H1 (cell line): ENCODE results near the gene GADL1. TPM values are rescaled to one million over a fixed set of nuclear protein-coding genes. Genes with fewer than 3 reads are reported as not detected.

Experiments used
- CTCF ChIA-PET: fragments of 300-600 bp; sonication (Branson Sonifier 250); formaldehyde crosslinking; loops from one replicate; lab custom pipeline; 2021; ENCODE audit not compliant: partially characterized antibody; lab: Charles Lee
- POLR2A ChIA-PET: fragments of 300-600 bp; sonication (Branson Sonifier 250); formaldehyde crosslinking; loops from one replicate; lab custom pipeline; 2021; ENCODE audit warnings: inconsistent platforms; ENCODE audit not compliant: partially characterized antibody; lab: Charles Lee
- DNase-seq, 2 experiments: peaks; one replicate each; pipeline versions ENCODE4 v3.0.0 to v3.0.0-alpha.2; 2010 to 2022; ENCODE audit warnings: low spot score in 2 of 2, low read depth in 1 of 2, mixed read lengths in 1 of 2
- FAIRE-seq: peaks from 2 replicates; lab custom pipeline; 2011; peaks lifted over from hg19 to GRCh38; lab: Jason Lieb, UNC
- H2AFZ ChIP-seq: 2 replicates; pipeline ENCODE4 v1.8.1; 2012; ENCODE audit warnings: low read length, inconsistent platforms
- H2AK5ac ChIP-seq: 2 replicates; pipeline ENCODE4 v1.6.1; 2013; ENCODE audit warnings: low read depth, low read length
- H2BK120ac ChIP-seq: replicated peaks from 2 replicates; pipeline ENCODE3; 2013; ENCODE audit warnings: low read depth, low read length, inconsistent platforms
- H2BK12ac ChIP-seq: 2 replicates; pipeline ENCODE4 v1.6.1; 2013; ENCODE audit warnings: low read depth, low read length
- H2BK15ac ChIP-seq: 2 replicates; pipeline ENCODE4 v1.6.1; 2013; ENCODE audit warnings: low read length
- H2BK20ac ChIP-seq: 2 replicates; pipeline ENCODE4 v1.6.1; 2013; ENCODE audit warnings: low read length
- H2BK5ac ChIP-seq: 2 replicates; pipeline ENCODE4 v1.6.1; 2013; ENCODE audit warnings: low read depth, low read length
- H3K14ac ChIP-seq: 2 replicates; pipeline ENCODE4 v1.6.1; 2013; ENCODE audit warnings: inconsistent platforms; ENCODE audit not compliant: insufficient read length
- H3K18ac ChIP-seq: 2 replicates; pipeline ENCODE4 v1.6.1; 2013; ENCODE audit warnings: low read length; ENCODE audit errors: extremely low read depth
- H3K23ac ChIP-seq: 2 replicates; pipeline ENCODE4 v1.6.1; 2013; ENCODE audit warnings: inconsistent platforms; ENCODE audit not compliant: insufficient read length
- H3K23me2 ChIP-seq: 2 replicates; pipeline ENCODE4 v1.6.1; 2013; ENCODE audit warnings: low read depth, low read length
- H3K27ac ChIP-seq: 2 replicates; pipeline ENCODE4 v1.6.1; 2011; ENCODE audit warnings: low read depth, low read length, inconsistent platforms
- H3K27me3 ChIP-seq, 4 experiments: replicated peaks in 1 of 4; 1 replicate in 1 of 4; 2 replicates in 3 of 4; pipeline versions ENCODE4 v1.6.1 to v1.8.1; 2011 to 2013; ENCODE audit warnings: low read length in 3 of 4, mild to moderate bottlenecking in 3 of 4, inconsistent platforms in 2 of 4, mixed read lengths in 2 of 4, moderate library complexity in 1 of 4; ENCODE audit not compliant: control insufficient read depth in 3 of 4, insufficient read depth in 3 of 4; ENCODE audit errors: extremely low read depth in 1 of 4
- H3K36me3 ChIP-seq, 4 experiments: 2 replicates each; pipeline versions ENCODE4 v1.6.1 to v1.8.1; 2011 to 2013; ENCODE audit warnings: mild to moderate bottlenecking in 4 of 4, low read length in 3 of 4, moderate library complexity in 2 of 4, control low read depth in 1 of 4, inconsistent platforms in 1 of 4; ENCODE audit not compliant: insufficient read depth in 4 of 4, control insufficient read depth in 2 of 4
- H3K4ac ChIP-seq: replicated peaks from 2 replicates; pipeline ENCODE3; 2013; ENCODE audit warnings: low read length, low read depth, mixed read lengths, inconsistent platforms; ENCODE audit not compliant: insufficient read length
- H3K4me1 ChIP-seq, 4 experiments: replicated peaks in 1 of 4; 1 replicate in 1 of 4; 2 replicates in 3 of 4; pipeline versions ENCODE4 v1.6.1 to v1.8.1; 2011 to 2013; ENCODE audit warnings: low read length in 3 of 4, inconsistent platforms in 2 of 4, mixed read lengths in 1 of 4; ENCODE audit not compliant: insufficient read depth in 4 of 4, control insufficient read depth in 3 of 4
- H3K4me2 ChIP-seq, 2 experiments: 2 replicates each; pipeline versions ENCODE4 v1.6.1 to v1.8.1; 2011 to 2013; ENCODE audit warnings: low read depth in 2 of 2, low read length in 2 of 2, control low read depth in 1 of 2, inconsistent platforms in 1 of 2, mild to moderate bottlenecking in 1 of 2; ENCODE audit not compliant: insufficient read depth in 1 of 2
- H3K4me3 ChIP-seq, 4 experiments: fragments of 200-600, 300-600 bp in 1 of 4; sonication (generic), shearing (Covaris generic), sonication (Bioruptor Twin) in 1 of 4; 2 replicates each; pipeline versions ENCODE4 v1.5.1 to v1.8.1; 2011 to 2016; ENCODE audit warnings: low read length in 4 of 4, low read depth in 3 of 4, control low read depth in 2 of 4, inconsistent platforms in 2 of 4, mild to moderate bottlenecking in 2 of 4, mixed read lengths in 1 of 4, moderate library complexity in 1 of 4; ENCODE audit not compliant: insufficient read depth in 2 of 4; ENCODE audit errors: extremely low read depth in 1 of 4
- H3K56ac ChIP-seq: replicated peaks from 2 replicates; pipeline ENCODE3; 2013; ENCODE audit warnings: low read depth, mild to moderate bottlenecking, mixed read lengths, low read length, inconsistent platforms; ENCODE audit not compliant: insufficient read length
- H3K79me1 ChIP-seq: 2 replicates; pipeline ENCODE4 v1.6.1; 2013; ENCODE audit warnings: low read depth, low read length, control low read depth
- H3K79me2 ChIP-seq, 2 experiments: 2 replicates each; pipeline versions ENCODE4 v1.6.1 to v1.8.1; 2012 to 2013; ENCODE audit warnings: low read length in 2 of 2, mild to moderate bottlenecking in 2 of 2, inconsistent platforms in 1 of 2; ENCODE audit not compliant: insufficient read depth in 2 of 2, control insufficient read depth in 1 of 2
- H3K9ac ChIP-seq, 4 experiments: replicated peaks in 1 of 4; 1 replicate in 1 of 4; 2 replicates in 3 of 4; pipeline versions ENCODE4 v1.6.1 to v1.8.1; 2011 to 2013; ENCODE audit warnings: low read depth in 3 of 4, low read length in 3 of 4, control low read depth in 2 of 4, mild to moderate bottlenecking in 2 of 4, moderate library complexity in 2 of 4, inconsistent platforms in 1 of 4; ENCODE audit errors: extremely low read depth in 1 of 4
- H3K9me3 ChIP-seq, 2 experiments: 2 replicates each; pipeline versions ENCODE4 v1.6.1 to v1.8.1; 2012 to 2013; ENCODE audit warnings: mild to moderate bottlenecking in 2 of 2, moderate library complexity in 2 of 2, control low read depth in 1 of 2, inconsistent platforms in 1 of 2, low read depth in 1 of 2, low read length in 1 of 2, mixed read lengths in 1 of 2; ENCODE audit not compliant: insufficient read depth in 2 of 2
- H4K20me1 ChIP-seq, 2 experiments: replicated peaks in 1 of 2; 2 replicates each; pipeline versions ENCODE3 to v1.8.1; 2011 to 2013; ENCODE audit warnings: inconsistent platforms in 2 of 2, low read length in 2 of 2, mild to moderate bottlenecking in 1 of 2; ENCODE audit not compliant: insufficient read depth in 2 of 2, control insufficient read depth in 1 of 2
- H4K5ac ChIP-seq: 2 replicates; pipeline ENCODE4 v1.6.1; 2013; ENCODE audit warnings: low read length, low read depth, mixed read lengths, inconsistent platforms; ENCODE audit not compliant: insufficient read length
- H4K8ac ChIP-seq: 2 replicates; pipeline ENCODE4 v1.8.0; 2013; ENCODE audit warnings: mild to moderate bottlenecking, moderate library complexity, low read length, inconsistent platforms; ENCODE audit not compliant: insufficient read depth; ENCODE audit errors: extremely low read depth
- H4K91ac ChIP-seq: replicated peaks from 2 replicates; pipeline ENCODE3; 2013; ENCODE audit warnings: low read length, mixed read lengths, inconsistent platforms; ENCODE audit not compliant: insufficient read length
- CHD1 ChIP-seq: IDR thresholded peaks from 2 replicates; pipeline ENCODE4 v1.6.1; 2012; ENCODE audit warnings: low read depth, low read length, improper control_type of control experiment
- CREB1 ChIP-seq: IDR thresholded peaks from 2 replicates; pipeline ENCODE4 v1.6.1; 2012; ENCODE audit warnings: inconsistent platforms
- RNF2 ChIP-seq: fragments of 200-900, 300-1000 bp; sonication (generic); IDR thresholded peaks from 2 replicates; pipeline ENCODE4 v1.7.1; 2016; ENCODE audit warnings: borderline replicate concordance, low read depth, mild to moderate bottlenecking, antibody characterized with exemption, low read length; ENCODE audit not compliant: poor library complexity, severe bottlenecking; ENCODE audit errors: missing control alignments
- SIX5 ChIP-seq: IDR thresholded peaks from 2 replicates; pipeline ENCODE4 v1.6.1; 2011; ENCODE audit warnings: mild to moderate bottlenecking, low read depth, low read length
- SP2 ChIP-seq: IDR thresholded peaks from 2 replicates; pipeline ENCODE4 v1.6.1; 2012; ENCODE audit warnings: mild to moderate bottlenecking, low read length, inconsistent platforms
- ZNF274 ChIP-seq: IDR thresholded peaks from 2 replicates; pipeline ENCODE4 v1.7.0; 2012; ENCODE audit warnings: low read length, borderline replicate concordance; ENCODE audit errors: extremely low read depth
- polyA plus RNA-seq, 7 experiments: library from polyadenylated mRNA; depleted of rRNA in 3 of 7; stranded (reverse) in 5 of 7; unstranded in 2 of 7; fragments of >200 nt in 5 of 7; fragments of 200-250 nt in 2 of 7; gene quantifications; 1 replicate in 5 of 7; 2 replicates in 1 of 7; 4 replicates in 1 of 7; pipeline versions ENCODE4 v1.2.1 to v1.2.3, GENCODE V29; 2011 to 2013; ENCODE audit warnings: missing spikeins in 2 of 7, mixed read lengths in 2 of 7
- total RNA-seq: library from RNA; stranded (reverse); fragmentation: NEBNext Ultra II Directional; extraction: Animal tissue kit (Norgen Biotek cat#: 25700); gene quantifications from 2 replicates; pipeline ENCODE4 v1.2.1, GENCODE V29; 2021

GADL1 gene
- total and polyA plus RNA-seq, 2 of the 8 experiments (the other 6 are each of a cell fraction or from before 2014, with no cell fraction given) = 0.03 to 0.30 TPM

- Histone ChIP-seq H3K27me3 (no peaks in the 10 kb centered on the region), H3K4me1 (no peaks in the 10 kb centered on the region), H3K23ac (no peak overlapping the region), H3K79me1 (no peaks in the 10 kb centered on the region), H3K56ac (no peak overlapping the region), H3K9me3 (no peaks in the 10 kb centered on the region), H3K4me2 (no peak overlapping the region), H3K36me3 (no peaks in the 10 kb centered on the region), H3K4ac (no peak overlapping the region), H2AK5ac (no peak overlapping the region), H2BK5ac (no peak overlapping the region), H2BK20ac (no peak overlapping the region), H3K27ac (no peak overlapping the region), H3K14ac (no peak overlapping the region), H4K8ac (no peak overlapping the region), H3K23me2 (no peaks in the 10 kb centered on the region; the same call in 1 of the 2 replicates), H2BK15ac (no peak overlapping the region), H4K20me1 (no peaks in the 10 kb centered on the region), H3K4me3 (no peak overlapping the region), H4K5ac (no peak overlapping the region), H2AFZ (no peak overlapping the region), H2BK120ac (no peak overlapping the region), H3K18ac (no peak overlapping the region), H2BK12ac (no peak overlapping the region), H3K79me2 (no peaks in the 10 kb centered on the region), H3K9ac (no peak overlapping the region), H4K91ac (no peak overlapping the region)
- DNase-seq (no peak), FAIRE-seq (no peak)
- POLR2A ChIA-PET = no interaction called here
- CTCF ChIA-PET = interaction anchor here (1.2 to 1.5 kb wide), 2 partner anchors 10 to 147 kb away, joined by 3 to 4 read pairs; no protein-coding TSS in a partner anchor
- TF ChIP-seq RNF2 = no peak
- no peak for TF ChIP-seq SIX5
- TF ChIP-seq CHD1 = no peak
- no peak for TF ChIP-seq SP2
- no peak for TF ChIP-seq ZNF274
- no peak for TF ChIP-seq CREB1
These were observed 108.1 kb downstream of the GADL1 start for GRCh38 chr3:30786365-30786764.
